Hepatocyte (in vitro differentiated cells): ENCODE results near the gene ATP2B3.

Experiments used
- EZH2 ChIP-seq: fragments of 200-600 bp; sonication (generic); IDR thresholded peaks from 2 replicates; pipeline ENCODE4 v1.6.1; 2016; ENCODE audit warnings: antibody characterized with exemption, mild to moderate bottlenecking, borderline replicate concordance
- TF ChIP-seq, protein P1 (sequence below): fragments of 200-600 bp; sonication (generic); IDR thresholded peaks from 2 replicates; pipeline ENCODE4 v1.5.1; 2016; ENCODE audit warnings: antibody characterized with exemption, mild to moderate bottlenecking; ENCODE audit not compliant: poor library complexity

DNA sequence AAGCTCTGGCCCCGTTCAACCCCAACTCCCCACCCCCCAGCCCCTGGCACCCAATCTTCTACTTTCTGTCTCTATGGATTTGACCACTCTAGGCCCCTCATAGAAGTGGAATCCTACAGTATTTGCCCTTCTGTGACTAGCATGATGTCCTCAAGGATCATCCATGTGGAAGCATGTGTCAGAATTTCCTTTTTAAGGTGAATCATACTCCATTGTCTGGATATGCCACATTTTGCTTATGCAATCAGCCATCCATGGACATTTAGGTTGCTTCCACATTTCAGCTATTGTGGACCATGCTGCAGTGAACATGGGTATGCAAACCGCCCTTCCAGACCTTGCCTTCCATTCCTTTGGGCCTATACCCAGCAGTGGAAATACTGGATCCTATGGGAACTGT, 66.0 kb downstream of the ATP2B3 start:
- TF ChIP-seq, protein P1, sequence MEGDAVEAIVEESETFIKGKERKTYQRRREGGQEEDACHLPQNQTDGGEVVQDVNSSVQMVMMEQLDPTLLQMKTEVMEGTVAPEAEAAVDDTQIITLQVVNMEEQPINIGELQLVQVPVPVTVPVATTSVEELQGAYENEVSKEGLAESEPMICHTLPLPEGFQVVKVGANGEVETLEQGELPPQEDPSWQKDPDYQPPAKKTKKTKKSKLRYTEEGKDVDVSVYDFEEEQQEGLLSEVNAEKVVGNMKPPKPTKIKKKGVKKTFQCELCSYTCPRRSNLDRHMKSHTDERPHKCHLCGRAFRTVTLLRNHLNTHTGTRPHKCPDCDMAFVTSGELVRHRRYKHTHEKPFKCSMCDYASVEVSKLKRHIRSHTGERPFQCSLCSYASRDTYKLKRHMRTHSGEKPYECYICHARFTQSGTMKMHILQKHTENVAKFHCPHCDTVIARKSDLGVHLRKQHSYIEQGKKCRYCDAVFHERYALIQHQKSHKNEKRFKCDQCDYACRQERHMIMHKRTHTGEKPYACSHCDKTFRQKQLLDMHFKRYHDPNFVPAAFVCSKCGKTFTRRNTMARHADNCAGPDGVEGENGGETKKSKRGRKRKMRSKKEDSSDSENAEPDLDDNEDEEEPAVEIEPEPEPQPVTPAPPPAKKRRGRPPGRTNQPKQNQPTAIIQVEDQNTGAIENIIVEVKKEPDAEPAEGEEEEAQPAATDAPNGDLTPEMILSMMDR, result no peak
- no peak for TF ChIP-seq EZH2
